Measurements from ENCODE around the gene ATP6V0D1. TPM values are rescaled to one million over a fixed set of nuclear protein-coding genes. Genes with fewer than 3 reads are reported as not detected.

The ATP6V0D1 gene
- total and polyA plus RNA-seq, 2 experiments from 2014 or later, result 20.6 to 68.7 TPM

GRCh38 chr16:67525176-67525860 is 44.4 kb upstream of the ATP6V0D1 start:
- H2AFZ ChIP-seq, result no peak overlapping the region
- DNase-seq (ENCODE audit: low spot score), result peak; percentile 26
- no peak overlapping the region for H3K27ac ChIP-seq (ENCODE audit: low read depth)
- H3K27me3 ChIP-seq (ENCODE audit: insufficient read depth), result peaks cover 87% of the 10 kb centered on the region
- no peaks in the 10 kb centered on the region for H4K20me1 ChIP-seq (replicated peaks; ENCODE audit: insufficient read depth)
- H3K9me3 Mint-ChIP-seq, result no peaks in the 10 kb centered on the region
- H3K4me3 Mint-ChIP-seq, result no peak overlapping the region
- ATAC-seq, result no peak
- H3K36me3 ChIP-seq (ENCODE audit: insufficient read depth), result no peaks in the 10 kb centered on the region
- TF ChIP-seq JUNB (IDR thresholded peaks at IDR 0.05; ENCODE audit: unreplicated experiment) (no peak), ETS1 (IDR thresholded peaks at IDR 0.05) (no peak), EZH2 (IDR thresholded peaks at IDR 0.05; ENCODE audit: low read depth, unreplicated experiment) (no peak), ZNF114 (CRISPR knock-in tag; IDR thresholded peaks at IDR 0.05) (no peak), ZNF462 (CRISPR knock-in tag; IDR thresholded peaks at IDR 0.05) (no peak), REST (IDR thresholded peaks at IDR 0.05; ENCODE audit: unreplicated experiment) (no peak)
- H3K4me1 Mint-ChIP-seq, result peaks cover 4% of the 10 kb centered on the region
- H3K4me3 ChIP-seq, result no peak overlapping the region
- peaks cover 84% of the 10 kb centered on the region for H3K27me3 Mint-ChIP-seq (ENCODE audit: insufficient read depth, low read depth, poor library complexity)
- 0 out of 2 replicates have a peak, but pooled peaks cover 10% of the 10 kb centered on the region for H3F3A ChIP-seq (replicated peaks; ENCODE audit: low read depth)
- H3K4me1 ChIP-seq (ENCODE audit: insufficient read depth), result peaks cover 10% of the 10 kb centered on the region; the same call in 1 of the 2 replicates
- no peak overlapping the region for H3K4me2 ChIP-seq
- H3K27ac Mint-ChIP-seq, result no peak overlapping the region
- no peaks in the 10 kb centered on the region for H3K36me3 Mint-ChIP-seq (ENCODE audit: low read depth)
- H3K79me2 ChIP-seq (replicated peaks; ENCODE audit: insufficient read depth), result no peaks in the 10 kb centered on the region
- H3K9me2 ChIP-seq (ENCODE audit: insufficient read depth), result no peaks in the 10 kb centered on the region
